ENCODE data around the gene MACROD2.

DNA sequence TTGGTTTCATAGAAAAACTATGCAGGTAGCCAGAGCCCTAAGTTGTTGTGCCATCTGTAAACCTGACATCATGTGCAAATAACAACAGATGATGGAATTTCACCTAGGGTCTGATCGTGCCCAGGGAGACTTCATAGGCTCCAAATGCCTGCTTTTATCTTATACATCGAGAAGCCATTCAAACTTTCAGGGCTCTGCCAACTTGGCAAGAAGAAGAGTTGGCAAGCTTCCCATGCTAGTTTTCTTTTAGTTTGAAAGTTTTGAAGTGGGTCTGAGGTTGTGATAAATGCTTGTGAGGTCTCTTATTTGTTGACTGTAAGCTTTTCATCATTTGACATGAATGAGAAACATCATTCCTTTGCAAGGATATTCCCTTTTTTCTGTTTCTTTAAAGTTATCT lies 517.5 kb downstream of the MACROD2 start:
- TF ChIP-seq, protein P1, sequence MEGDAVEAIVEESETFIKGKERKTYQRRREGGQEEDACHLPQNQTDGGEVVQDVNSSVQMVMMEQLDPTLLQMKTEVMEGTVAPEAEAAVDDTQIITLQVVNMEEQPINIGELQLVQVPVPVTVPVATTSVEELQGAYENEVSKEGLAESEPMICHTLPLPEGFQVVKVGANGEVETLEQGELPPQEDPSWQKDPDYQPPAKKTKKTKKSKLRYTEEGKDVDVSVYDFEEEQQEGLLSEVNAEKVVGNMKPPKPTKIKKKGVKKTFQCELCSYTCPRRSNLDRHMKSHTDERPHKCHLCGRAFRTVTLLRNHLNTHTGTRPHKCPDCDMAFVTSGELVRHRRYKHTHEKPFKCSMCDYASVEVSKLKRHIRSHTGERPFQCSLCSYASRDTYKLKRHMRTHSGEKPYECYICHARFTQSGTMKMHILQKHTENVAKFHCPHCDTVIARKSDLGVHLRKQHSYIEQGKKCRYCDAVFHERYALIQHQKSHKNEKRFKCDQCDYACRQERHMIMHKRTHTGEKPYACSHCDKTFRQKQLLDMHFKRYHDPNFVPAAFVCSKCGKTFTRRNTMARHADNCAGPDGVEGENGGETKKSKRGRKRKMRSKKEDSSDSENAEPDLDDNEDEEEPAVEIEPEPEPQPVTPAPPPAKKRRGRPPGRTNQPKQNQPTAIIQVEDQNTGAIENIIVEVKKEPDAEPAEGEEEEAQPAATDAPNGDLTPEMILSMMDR (IDR thresholded peaks at IDR 0.05): no peak
- no peak for TF ChIP-seq POLR2A (IDR thresholded peaks at IDR 0.05)
